ENCODE data around the gene SHROOM1.

GRCh38 chr5:132840313-132840712, 9.9 kb upstream of the SHROOM1 start:
- TF ChIP-seq CTCF (conservative IDR thresholded peaks at IDR 0.05; ENCODE audit: low read length) = no peak
- TF ChIP-seq EZH2phosphoT487 (IDR thresholded peaks at IDR 0.05; ENCODE audit: borderline replicate concordance) = no peak

Data from Loucy (cell line).